Upper lobe of left lung (tissue), 4 donors: ENCODE results near the gene LTBP4.

Experiments used
- CTCF ChIP-seq, 6 experiments: fragments of 450-650 bp in 4 of 6; fragments of 200-600 bp in 2 of 6; sonication (generic) in 2 of 6; IDR thresholded peaks; one replicate each; pipeline ENCODE4 v1.5.1; 2016 to 2019; ENCODE audit warnings: antibody characterized with exemption in 6 of 6
- EP300 ChIP-seq, 4 donors: sonication (generic); formaldehyde crosslinking; IDR thresholded peaks; one replicate each; pipeline ENCODE4 v1.5.1; 2017; ENCODE audit warnings: antibody characterized with exemption in 4 of 4, control low read depth in 2 of 4

- TF ChIP-seq CTCF (IDR thresholded peaks at IDR 0.05) (no peak), EP300 (IDR thresholded peaks at IDR 0.05) (no peak)
These were observed 48.3 kb upstream of the LTBP4 start for GRCh38 chr19:40552848-40553247.
